Fibroblast of lung (primary cell): ENCODE data around the gene DBR1.

Source experiments
- EZH2 ChIP-seq: IDR thresholded peaks from 2 replicates; pipeline ENCODE4 v1.5.1; 2012; ENCODE audit warnings: low read length, control low read depth, mild to moderate bottlenecking; ENCODE audit errors: missing control alignments
- TF ChIP-seq, protein P1 (sequence below), 2 donors: IDR thresholded peaks in 1 of 2; conservative IDR thresholded peaks in 1 of 2; 1 replicate in 1 of 2; 2 replicates in 1 of 2; pipeline ENCODE4 v1.5.1; 2011 to 2012; ENCODE audit warnings: low read length in 2 of 2, control low read depth in 1 of 2, inconsistent platforms in 1 of 2, low read depth in 1 of 2, mild to moderate bottlenecking in 1 of 2

DNA sequence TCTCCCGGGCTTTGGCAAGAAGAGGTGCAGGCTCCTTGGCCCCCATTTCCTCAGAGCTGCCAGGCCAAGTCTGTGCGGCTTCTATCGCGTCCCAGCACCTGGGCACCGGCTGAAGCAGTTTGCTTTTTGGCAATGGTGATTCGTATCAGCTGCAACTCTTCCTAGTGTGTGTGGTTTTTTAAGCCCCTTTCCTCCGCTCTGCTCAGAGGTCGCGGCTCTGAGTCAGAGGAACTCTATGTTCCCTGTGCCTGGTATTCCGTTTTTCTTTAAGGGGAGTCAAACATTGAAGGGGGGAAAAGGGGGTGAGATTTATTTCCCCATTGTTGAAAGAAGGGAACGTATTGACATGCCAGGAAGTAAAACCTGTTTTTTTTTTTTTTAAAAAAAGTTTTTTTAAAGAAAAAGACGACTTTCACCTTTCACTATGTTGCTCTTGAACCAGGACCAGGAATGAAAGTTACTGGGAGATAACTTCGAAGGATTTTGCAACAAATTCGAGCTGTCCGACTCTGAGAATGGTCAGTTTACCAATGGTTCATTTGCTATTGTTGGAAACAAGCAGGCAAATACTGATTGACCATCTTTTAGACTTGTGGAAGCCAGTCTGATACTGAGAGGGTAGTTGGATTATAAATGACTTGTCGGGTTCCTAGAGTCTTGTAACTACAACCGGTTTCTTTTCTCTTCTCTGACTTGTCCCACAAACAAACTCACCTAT is 13.5 kb upstream of the DBR1 start:
- TF ChIP-seq, protein P1, sequence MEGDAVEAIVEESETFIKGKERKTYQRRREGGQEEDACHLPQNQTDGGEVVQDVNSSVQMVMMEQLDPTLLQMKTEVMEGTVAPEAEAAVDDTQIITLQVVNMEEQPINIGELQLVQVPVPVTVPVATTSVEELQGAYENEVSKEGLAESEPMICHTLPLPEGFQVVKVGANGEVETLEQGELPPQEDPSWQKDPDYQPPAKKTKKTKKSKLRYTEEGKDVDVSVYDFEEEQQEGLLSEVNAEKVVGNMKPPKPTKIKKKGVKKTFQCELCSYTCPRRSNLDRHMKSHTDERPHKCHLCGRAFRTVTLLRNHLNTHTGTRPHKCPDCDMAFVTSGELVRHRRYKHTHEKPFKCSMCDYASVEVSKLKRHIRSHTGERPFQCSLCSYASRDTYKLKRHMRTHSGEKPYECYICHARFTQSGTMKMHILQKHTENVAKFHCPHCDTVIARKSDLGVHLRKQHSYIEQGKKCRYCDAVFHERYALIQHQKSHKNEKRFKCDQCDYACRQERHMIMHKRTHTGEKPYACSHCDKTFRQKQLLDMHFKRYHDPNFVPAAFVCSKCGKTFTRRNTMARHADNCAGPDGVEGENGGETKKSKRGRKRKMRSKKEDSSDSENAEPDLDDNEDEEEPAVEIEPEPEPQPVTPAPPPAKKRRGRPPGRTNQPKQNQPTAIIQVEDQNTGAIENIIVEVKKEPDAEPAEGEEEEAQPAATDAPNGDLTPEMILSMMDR (conservative IDR thresholded peaks at IDR 0.05 in 1 of 2, IDR thresholded peaks at IDR 0.05 in 1 of 2; ENCODE audit: low read depth in 1 of 2, low read length in 2 of 2) = no peak
- no peak for TF ChIP-seq EZH2
